HG03097 (cell line): ENCODE results near the gene E2F2.

Source experiments
- ATAC-seq: cut with Tn5 transposase; IDR thresholded peaks from one replicate; pipeline ENCODE4 v1.9.1; 2021; ENCODE audit not compliant: unreplicated experiment, low FRiP score

The E2F2 gene

DNA sequence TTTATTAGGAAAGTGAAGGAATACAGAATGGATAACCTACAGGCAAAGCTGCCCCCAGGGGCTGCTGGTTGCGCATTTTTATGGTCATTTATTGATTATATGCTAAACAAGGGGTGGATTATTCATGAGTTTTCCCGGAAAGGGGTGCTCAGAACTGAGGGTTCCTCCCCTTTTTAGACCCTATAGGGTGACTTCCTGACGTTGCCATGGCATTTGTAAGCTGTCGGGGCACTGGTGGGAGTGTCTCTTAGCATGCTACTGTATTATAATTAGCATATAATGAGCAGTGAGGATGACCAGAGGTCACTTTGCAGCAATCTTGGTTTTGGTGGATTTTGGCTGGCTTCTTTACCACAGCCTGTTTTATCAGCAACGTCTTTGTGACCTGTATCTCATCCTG, 41.2 kb downstream of the E2F2 start:
- no peak for ATAC-seq

DNA sequence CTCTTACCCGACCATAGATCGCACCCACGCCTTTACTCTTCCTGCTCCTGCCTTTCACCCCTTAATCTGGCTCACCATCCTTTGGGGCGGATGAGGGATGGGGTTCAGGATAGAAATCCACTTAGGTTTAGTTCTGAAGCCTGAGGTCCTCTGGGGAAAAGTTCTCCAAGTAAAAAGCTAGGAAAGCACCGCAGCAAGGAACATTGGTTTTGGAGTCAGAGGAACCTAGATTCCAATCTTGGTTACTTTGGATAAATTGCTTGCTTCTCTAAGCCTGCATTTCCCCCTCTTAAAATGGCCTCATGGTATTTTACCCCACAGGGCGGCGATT, 46.1 kb downstream of the E2F2 start:
- no peak for ATAC-seq

- no peak for ATAC-seq
Measured at GRCh38 chr1:23484253-23485001, 46.6 kb downstream of the E2F2 start.

GRCh38 chr1:23483321-23484252, 47.4 kb downstream of the E2F2 start, which contains the start of gene ASAP3:
TSS of gene ASAP3 (minus strand) at chr1:23484179. CDS start at chr1:23484133, 46 bp downstream.
- no peak for ATAC-seq

GRCh38 chr1:23481904-23482303, 49.1 kb downstream of the E2F2 start:
- no peak for ATAC-seq

DNA sequence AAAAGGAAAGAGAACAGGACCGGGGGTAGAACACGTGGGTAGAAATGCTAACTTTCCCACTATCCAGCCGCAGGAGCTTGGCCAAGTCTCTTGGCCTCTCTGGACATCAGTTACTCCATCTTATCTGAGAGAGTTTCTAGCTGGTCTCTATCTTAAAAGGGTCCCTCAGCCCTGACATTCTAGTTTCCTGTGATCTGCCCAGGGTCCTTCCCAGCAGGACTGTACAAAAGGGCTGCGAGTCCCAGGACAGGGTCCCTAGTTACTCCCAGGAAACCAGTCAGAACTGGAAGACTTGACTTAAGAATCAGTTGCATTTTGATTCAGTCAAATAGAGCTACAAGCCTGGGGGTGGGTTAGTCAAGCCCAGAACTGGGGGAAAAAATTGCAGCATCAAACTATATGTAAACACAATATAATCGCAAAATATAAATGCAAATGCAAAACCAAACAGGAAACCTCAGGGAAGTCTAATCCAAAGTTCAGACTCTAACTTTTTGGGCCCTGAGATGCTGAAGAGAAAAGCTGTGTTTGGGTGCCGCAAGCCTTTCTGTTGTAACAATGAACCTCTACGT, 49.9 kb downstream of the E2F2 start:
- ATAC-seq, result no peak

- ATAC-seq, result no peak
Measured at GRCh38 chr1:23480187-23481025, 50.6 kb downstream of the E2F2 start.

DNA sequence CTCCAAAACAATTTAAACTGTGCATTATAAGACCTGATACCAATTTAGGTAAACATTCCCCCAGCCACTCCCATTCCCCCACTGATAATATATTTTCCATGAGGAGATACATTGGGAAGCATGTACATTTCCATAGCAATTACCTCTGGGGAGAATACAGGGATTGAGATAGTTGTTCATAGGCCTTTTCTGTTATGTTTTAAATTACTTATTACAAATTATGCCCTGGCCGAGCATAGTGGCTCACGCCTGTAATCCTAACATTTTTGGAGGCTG, 51.4 kb downstream of the E2F2 start:
- ATAC-seq, result no peak

DNA sequence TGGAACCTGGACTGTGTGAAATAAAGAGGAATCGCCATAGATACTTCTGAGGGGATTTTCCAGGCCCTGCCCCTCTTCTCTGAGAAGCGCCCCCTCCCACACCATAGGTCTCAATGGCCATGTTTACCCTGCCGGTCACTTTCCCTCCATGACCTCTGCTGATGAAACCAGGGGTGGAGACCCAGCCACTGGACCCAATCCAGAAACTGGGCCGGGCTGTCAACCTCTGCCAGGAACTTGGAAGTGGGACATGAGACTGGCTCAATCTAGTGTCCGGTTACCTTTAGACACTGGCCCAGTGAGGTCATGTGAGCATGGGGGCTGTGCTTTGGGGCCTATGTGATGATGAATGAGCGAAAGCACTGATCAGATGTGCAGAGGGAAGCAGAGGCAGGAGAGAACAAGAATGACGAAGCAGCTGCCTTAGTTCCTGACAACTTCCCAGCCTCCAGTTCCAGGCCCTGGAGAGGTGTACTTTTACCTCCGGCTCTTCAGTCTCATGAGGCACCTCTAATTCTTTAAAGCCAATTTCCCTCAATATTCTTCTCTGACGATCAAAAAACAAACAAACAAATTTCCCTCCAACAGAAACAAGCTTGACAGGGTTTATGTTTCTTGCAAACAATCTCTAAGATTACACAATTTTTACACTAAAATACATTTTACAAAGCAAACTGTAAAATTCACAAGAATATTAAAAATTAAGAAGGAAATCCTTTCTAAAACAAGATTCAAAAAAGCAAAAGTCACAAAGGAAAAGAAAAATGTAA, 52.0 kb downstream of the E2F2 start:
- ATAC-seq, result no peak

DNA sequence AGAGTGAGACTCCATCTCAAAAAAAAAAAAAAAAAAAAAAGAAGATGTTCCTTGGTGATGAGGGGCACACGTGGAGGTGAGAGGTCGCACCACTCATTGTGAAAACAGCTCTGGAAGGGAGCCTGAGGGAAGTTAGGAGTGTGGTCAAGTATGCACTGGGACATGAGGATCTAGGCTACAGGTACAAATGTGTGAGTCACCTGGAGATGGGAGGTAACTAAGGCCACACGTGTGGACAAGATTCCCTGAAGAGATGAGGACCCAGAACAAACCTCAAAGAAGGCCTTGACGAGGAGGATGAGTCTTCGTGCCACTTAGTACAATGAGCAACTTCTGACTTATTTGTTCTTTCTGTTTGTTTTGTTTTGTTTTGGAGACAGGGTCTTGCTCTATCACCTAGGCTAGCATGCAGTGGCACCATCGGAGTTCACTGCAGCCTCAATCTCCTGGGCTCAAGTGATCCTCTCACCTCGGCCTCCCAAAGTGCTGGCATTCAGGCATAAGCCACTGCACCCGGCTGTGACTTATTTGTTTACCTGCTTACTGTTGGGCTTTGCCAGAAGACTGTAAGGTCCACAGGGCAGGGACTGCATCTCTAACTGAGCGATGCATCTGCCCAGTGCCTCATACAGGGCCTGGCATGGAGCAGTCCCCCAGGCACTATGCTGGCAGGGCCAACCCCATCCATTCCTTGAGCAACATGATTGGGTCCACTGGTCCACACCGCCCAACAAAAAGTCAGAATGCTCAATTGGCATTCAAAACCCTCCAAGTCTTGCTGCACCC, 53.5 kb downstream of the E2F2 start:
- ATAC-seq, result no peak

DNA sequence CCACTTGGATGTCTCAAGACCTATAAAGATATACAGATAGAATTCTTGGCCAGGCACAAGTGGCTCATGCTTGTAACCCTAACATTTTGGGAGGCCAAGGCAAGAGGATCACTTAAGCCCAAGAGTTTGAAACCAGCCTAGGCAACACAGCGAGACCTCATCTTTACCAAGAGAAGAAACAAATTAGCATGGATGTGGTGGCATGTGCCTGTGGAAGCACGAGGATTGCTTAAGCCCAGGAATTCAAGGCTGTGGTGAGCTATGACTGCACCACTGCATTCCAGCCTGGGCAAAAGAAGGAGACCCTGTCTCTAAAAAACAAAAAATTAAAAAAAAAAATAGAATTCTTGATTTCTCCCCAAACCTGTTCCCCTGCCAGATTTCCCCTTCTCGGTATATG, 55.4 kb downstream of the E2F2 start:
- no peak for ATAC-seq

DNA sequence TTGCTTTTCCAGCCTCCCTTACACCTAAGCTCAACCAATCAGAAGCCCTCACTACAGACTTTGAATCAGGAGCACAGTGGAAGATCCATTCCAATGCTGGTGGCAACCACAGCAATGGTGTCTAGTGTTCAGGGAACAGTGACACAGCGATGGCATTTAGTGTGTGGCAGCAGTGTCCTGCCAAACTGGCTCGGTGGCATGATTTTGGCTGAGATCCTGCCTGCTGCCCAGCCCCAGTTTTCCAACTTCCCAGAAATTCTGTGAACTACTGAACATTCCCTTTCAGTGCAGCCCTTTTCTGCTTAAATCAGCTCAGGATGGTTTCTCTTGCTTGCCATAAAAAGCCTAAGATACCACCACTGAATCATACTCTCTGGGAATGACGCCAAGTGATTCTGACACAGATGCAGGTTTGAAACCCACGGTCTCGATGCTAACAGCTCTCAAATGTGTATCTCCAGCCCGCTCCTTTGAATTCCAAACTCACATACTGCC, 55.9 kb downstream of the E2F2 start:
- no peak for ATAC-seq

GRCh38 chr1:23473037-23473800, 57.8 kb downstream of the E2F2 start:
- ATAC-seq, result no peak

DNA sequence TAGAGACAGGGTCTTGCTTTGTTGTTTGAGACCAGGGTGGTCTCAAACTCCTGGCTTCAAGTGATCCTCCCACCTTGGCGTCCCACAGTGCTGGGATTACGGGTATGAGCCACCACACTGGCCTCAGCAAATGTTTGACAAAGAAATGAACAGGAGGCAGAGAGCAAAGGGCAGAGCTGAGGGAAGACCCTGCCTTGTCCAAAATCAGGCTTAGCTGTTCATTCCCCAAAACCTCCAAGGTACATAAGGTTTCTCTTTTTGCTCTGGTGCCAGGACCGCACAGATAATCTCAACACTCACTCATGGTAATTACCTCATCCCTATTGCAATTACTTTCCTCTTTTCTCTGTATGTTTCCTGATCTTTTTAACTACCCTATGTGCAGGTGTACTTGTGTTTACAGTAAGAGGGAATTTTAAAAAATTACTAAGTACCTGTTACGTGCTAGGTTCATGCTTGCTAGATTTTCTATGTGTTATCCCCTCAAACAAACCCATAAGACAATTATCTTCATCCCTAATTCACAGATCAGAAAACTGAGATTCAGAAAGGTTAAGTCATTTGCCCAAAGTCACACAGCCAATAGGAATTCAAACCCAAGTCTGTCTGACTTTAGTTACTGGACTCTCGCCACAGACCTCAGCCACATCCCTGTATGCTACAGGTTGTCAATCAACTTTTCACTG, 58.5 kb downstream of the E2F2 start:
- ATAC-seq, result no peak

DNA sequence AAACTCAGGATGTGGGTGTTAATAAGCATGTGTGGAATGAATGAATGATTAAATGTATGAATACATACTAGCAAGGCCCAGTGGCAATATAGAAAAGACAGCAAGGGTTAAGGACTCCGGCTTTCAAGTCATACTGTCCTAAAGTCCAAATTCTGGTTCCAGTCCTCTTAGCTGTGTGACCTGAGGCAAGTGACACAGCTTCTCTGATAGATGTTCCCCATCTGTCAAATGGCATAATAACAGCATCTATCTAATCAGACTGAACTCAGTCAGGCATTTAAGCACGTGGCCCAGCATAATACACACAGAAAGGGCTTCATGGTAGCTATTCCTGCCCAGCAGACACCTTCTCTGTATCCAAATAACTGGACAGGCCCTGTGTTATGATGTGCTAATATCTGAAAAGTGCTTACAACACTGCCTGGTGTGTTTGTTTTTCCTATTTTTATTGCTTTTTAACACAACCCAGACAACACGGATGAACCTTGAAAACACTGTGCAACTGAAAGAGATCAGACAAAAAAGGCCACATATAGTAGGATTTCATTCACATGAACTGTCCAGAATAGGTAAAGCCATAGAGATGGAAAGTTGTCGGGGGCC, 59.5 kb downstream of the E2F2 start:
- ATAC-seq, result no peak

GRCh38 chr1:23470282-23471070, 60.6 kb downstream of the E2F2 start:
- ATAC-seq, result no peak
